Inflammatory macrophage (primary cell): Measurements from ENCODE around the gene TAOK2.
"Not testable (repeated sequence)": the region's sequence is repeated elsewhere in the genome, so short reads cannot be mapped to it uniquely, and the experiment has no call there.

Experiments
- DNase-seq, 2 donors: peaks; one replicate each; pipeline ENCODE4 v3.0.0-alpha.2; 2020 to 2022

TAOK2 gene

DNA sequence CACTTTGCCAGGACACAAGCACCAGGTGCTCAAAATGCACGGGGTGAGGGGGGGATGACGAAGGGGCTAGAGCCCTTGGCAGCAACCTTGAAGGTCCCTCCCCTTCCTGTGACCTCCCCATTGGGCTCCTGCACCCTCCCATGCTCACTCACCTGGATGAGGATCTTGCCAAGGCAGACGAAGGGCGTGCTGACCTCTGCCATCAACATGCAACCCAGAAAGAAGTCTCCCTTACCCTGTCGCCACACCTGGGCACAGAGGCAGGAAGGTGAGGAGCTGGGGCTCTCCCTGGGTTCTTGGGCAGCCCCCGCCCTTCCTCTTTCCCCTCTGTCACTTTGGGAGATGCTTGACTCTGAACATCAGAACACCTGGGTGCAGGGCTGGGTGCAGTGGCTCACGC, 51.9 kb downstream of the TAOK2 start:
- no peak for DNase-seq

DNA sequence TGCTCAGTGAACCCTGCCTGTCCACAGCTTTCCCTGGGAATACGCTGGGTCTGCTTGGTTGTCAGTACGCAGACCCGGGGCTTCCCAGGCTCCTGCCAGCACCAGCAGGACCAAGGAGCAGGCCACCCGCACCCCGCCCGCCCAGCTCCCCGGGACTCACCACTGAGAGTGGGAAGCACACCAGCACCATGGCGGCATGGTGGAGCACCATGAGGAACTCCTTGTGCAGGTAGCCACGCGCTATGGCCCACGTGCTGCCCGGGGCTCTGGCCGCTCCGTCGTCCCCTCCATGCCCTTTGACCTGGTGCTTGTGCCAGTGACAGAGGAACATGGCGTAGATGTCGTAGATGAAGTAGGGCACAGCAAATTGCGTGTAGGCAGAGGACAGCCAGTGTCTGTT, 52.8 kb downstream of the TAOK2 start:
- DNase-seq = no peak

DNA sequence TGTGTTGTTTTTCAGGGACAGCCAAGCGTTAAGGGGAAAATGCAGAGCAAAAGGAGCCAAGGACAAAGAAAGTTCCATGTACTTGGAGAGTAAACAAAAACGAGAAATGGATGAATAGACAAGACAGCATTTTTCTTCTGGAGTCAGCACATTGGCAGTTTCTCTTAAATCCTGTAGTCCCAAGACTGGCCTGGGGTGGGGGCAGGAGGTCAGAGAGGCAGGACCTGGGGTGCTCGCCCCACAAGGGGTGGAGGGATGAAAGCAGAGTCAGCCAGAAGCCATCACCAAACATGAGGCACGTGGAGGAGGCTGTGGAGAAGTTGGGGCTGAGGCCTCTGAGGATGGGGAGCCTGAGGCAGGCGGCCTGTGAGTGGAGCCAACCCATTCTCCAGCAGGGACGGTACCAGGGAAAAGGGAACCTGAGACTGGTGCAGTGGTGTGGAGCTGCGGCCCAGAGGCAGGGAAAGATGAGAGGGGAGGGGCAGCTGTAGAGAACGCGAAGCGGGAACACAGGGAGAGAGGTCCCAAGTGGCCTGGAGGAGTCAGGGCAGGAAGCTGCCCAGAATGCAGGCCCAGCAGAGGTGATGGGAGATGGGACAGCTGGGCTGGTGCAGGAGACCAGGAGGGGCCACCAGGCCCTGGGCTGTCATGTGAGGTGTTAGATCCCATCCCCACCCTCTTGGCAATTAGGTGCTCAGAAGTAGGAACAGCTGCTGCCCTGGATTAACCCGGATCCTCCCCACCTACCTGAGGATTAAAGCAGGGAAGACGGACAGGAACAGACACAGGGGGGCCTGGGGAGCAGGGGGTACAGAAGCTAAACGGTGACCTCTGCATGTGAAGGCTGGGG, 54.1 kb downstream of the TAOK2 start:
- DNase-seq = no peak

DNA sequence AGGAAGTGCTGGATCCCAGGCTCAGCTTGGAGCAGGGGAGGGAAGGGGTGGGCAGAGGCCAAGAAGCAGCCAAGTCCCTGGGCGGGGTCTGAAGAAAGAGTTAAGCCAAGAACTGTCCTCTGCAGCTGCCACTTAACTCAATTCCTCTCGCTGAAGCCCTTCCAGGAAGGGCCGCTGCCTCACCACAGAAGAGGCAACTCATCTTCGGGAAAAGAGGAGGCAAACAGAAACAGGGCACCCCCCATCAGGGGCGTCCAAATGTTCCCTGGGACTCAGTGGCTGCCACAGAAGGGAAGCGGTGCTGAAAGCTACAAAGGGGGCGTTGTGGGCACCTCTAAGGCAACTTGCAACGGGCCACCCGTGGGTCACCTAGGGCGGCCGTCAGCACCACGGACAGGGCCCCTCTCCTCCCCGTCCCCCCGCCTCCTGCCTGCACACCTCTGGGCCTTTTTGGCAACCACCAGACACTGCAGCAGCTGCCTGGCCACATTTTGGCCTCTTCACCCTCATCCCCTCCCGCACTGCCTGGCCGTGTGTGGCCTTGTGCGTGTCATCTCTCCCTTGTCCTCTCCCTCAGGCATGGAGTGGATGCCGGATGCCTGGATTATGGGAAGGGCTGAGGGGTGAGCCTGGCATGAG, 54.9 kb downstream of the TAOK2 start:
- DNase-seq = no peak

DNA sequence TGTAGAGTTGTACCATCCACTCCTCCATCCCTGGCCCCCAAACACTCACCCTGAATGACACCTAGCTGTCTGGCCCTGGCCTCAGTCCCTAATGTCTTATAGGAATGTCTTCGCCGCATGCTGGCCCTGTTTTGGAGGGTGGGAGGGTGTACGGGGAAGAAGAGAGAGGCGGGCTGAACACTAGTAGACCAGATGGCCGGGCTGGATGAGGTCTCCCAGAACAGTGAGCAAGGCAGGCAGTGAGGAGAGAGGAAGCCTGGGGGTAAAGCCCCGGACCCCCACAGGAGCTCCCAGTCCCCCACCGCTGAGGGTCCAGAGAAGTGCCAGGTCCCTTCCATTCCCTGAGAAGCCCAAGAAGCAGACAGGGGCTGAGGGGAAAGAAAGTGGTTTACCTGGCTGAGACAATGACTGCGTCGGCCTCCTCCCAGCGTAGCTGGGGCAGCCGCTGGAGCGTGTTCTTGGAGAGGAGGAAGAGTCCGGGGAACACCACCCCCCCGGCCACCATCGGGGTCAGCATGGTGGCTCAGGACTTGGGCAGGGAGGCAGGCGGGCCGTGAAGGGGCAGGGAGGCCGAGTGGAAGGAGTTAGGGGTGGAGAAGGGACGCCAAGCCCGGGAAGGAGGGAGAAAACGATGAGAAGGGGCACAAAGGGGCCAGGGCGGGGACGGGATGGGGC, 56.5 kb downstream of the TAOK2 start:
- no peak for DNase-seq

DNA sequence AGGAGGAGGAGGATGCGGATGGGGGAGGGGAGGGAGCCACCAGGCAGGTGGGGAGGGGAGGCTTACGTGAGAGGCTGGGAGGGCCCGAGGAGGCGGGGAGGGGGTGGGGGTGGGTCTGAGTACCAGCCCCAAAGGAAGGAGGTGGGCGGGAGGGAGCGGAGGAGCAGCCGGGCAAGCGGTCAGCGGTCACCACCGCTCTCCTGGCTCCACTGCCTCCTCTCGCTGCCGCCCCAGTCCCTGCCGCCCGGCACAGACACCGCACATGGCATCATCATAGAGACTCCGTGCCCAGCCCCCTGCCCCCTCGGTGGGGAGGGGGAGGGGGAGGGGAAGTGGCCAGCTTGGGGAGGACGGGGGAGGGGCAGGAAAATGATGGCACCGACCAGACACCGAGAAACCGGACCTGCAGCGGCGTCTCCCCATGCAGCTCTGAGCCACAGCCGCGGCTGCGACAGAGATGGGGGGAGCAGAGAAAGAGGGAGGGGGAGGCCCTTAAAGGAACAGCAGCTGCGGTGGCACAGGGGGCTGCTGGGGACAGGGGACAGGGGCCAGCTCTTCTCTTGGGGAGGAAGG, 57.3 kb downstream of the TAOK2 start, which contains the start of gene TLCD3B:
TSS of gene TLCD3B (minus strand) at position 431 of the 573 bp plus-strand sequence. CDS start 744 bp downstream, outside the sequence.
- no peak for DNase-seq

DNA sequence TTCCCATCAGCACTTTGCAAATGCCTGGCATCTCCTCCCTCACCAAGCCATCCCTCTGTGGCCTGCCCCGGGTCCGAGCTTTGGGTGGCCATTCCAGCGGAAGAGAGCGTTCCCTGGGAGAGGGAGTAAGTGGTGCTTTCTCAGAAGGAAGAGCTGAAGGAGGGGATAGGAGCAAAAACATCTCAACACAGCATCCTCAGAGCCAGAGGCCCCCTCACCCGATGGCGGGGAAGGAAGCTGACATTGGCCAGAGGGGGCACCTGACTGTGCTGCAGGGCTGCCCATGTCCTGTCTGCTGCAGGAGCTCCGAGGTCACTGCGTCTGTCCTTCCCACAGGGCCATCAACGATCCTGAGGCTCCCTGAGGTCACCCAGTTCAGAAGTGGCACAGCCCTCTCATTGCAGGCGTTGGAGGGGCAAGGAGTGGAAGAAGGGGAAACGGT, 57.8 kb downstream of the TAOK2 start:
- no peak for DNase-seq

DNA sequence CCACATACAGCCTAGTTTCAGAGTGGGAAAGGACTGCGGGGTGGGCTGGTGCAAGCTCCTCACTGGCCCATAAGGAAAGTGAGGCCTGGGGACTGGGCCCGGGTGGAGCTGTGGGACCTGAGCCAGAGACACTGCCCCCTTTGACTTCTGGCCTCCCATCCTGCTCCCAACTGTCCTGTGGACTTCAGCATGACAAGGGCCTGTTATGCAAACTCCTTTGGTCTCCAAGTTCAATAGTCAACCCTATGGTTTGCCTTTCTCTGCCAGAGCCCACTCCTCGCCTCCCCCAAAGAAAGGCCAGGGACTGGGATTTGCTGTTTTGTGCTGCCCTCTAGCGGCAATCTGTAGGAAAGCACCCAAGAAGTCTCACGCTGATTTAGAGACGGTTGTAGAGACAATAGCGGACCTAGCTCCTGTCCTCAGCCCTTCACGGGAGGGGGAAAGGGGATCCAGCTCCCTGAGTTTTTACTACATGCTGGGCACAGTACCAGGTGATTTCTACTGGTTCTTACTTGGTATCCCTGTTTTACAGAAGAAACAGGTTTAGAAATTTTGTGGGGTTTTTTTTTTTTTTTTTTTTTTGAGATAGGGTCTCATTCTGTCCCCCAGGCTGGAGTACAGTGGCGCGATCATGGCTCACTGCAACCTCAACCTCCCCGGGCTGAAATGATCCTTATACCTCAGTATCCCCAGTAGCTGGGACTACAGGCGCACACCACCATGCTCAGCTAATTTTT, 58.6 kb downstream of the TAOK2 start:
- DNase-seq = peak; percentile 71 to 75

DNA sequence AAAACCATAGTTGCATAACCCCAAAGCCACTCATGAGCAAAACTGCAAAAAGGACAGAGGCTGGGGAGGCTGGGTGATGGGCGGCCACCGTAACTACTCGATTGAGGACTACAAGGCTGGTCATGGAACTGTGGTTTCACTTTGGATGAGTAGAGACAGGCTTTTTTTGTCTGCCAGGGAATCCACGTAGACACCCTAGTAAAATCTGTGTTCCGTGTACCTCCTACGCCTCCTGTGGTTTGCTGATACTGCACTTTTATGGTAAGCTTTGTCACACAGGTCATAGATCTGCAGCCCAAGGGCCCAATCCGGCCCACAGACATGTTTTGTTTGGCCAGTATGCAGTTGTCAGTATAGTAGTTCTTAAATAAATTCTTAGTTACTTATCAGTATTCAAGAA, 59.6 kb downstream of the TAOK2 start:
- no peak for DNase-seq

DNA sequence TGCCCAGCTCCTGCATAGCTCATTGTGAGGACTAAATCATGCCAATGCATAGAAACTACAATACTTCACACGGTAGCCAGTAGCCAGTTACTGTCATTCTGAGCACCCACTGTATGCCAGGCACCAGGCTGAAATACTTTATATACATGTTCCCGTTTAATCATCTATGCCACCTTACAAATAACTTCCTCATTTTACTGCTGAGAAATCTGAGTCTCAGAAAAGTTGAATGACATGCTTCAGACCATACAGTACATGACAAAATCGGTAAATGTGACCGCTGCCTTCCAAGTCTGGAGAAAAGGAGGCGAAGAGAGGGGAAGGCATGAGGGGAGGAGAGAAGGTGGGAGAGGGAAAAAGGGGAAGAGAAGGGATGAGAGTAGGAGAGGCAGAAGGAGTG, 66.6 kb downstream of the TAOK2 start:
- DNase-seq = peak; percentile 27 to 56

DNA sequence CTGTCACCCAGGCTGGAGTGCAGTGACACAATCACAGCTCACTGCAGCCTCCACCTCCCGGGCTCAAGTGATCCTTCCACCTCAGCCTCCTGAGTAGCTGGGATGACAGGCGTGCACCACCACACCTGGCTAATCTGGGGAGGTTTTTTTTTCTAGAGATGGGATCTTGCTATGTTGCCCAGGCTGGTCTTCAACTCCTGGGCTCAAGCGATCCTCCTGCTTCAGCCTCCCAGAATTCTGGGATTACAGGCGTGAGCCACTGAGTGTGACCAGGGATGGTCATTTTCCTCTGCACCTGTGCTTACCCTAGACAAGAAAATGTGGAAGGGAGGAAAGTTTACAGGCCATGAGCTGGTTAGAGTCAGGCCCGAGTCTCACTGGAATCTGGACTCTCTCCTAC, 67.0 kb downstream of the TAOK2 start:
- DNase-seq = not testable (repeated sequence)

DNA sequence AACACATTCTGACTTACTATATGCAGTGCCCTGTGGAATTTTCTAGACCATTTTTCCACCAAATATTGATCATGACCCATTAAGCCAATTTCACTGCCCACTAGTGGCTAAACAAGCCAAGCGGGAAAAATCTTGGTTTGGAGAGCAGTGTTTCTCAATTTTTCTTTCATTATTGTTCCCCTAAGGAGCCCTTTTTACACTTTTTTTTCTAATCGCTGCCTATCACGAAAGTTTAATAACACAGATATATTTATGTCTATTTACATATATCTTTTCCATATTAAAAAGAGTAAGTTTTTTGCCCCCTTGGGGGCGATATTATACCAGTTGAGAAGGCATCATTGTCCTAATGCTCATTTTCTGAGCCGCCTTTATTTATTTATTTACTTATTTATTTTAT, 68.2 kb downstream of the TAOK2 start:
- peak; percentile 31 to 56 for DNase-seq
